Upper lobe of left lung (tissue), 6 donors: ENCODE measurements around the gene TUBG2. TPM values are rescaled to one million over a fixed set of nuclear protein-coding genes. Genes with fewer than 3 reads are reported as not detected.

Source experiments
- ATAC-seq, 2 donors: fragments of 200-7000 bp; cut with Tn5 transposase; one replicate each; pipeline ENCODE4 v1.9.1; 2022; ENCODE audit warnings: mild to moderate bottlenecking in 2 of 2, moderate library complexity in 2 of 2; ENCODE audit not compliant: low FRiP score in 2 of 2
- DNase-seq, 2 donors: peaks; one replicate each; pipeline ENCODE4 v3.0.0-alpha.2; 2019 to 2020
- H3K27ac ChIP-seq, 4 donors: fragments of 200-600 bp; sonication (generic); one replicate each; pipeline ENCODE4 v1.5.1; 2016 to 2019
- H3K27me3 ChIP-seq, 4 donors: fragments of 200-600 bp; sonication (generic); one replicate each; pipeline ENCODE4 v1.5.1; 2017 to 2019
- H3K36me3 ChIP-seq, 4 donors: fragments of 200-600 bp; sonication (generic); one replicate each; pipeline ENCODE4 v1.5.1; 2016 to 2019
- H3K4me1 ChIP-seq, 4 donors: fragments of 200-600 bp; sonication (generic); one replicate each; pipeline ENCODE4 v1.5.1; 2018 to 2019
- H3K4me3 ChIP-seq, 4 donors: fragments of 200-600 bp; sonication (generic); one replicate each; pipeline ENCODE4 v1.5.1; 2017 to 2019; ENCODE audit warnings: mild to moderate bottlenecking in 2 of 4, moderate library complexity in 1 of 4
- H3K9me3 ChIP-seq, 4 donors: fragments of 200-600 bp; sonication (generic); one replicate each; pipeline ENCODE4 v1.5.1; 2018 to 2019
- CTCF ChIP-seq, 6 experiments: fragments of 450-650 bp in 4 of 6; fragments of 200-600 bp in 2 of 6; sonication (generic) in 2 of 6; IDR thresholded peaks; one replicate each; pipeline ENCODE4 v1.5.1; 2016 to 2019; ENCODE audit warnings: antibody characterized with exemption in 6 of 6
- EP300 ChIP-seq, 4 donors: sonication (generic); formaldehyde crosslinking; IDR thresholded peaks; one replicate each; pipeline ENCODE4 v1.5.1; 2017; ENCODE audit warnings: antibody characterized with exemption in 4 of 4, control low read depth in 2 of 4
- POLR2A ChIP-seq, 4 donors: fragments of 450-650 bp; IDR thresholded peaks; one replicate each; pipeline ENCODE4 v1.5.1; 2016 to 2017; ENCODE audit warnings: antibody characterized with exemption in 4 of 4, mild to moderate bottlenecking in 2 of 4
- POLR2AphosphoS5 ChIP-seq, 2 donors: sonication (generic); formaldehyde crosslinking; IDR thresholded peaks; one replicate each; pipeline ENCODE4 v1.5.1; 2017; ENCODE audit warnings: antibody characterized with exemption in 2 of 2
- WGBS, 2 donors: methylation state at CpG; one replicate each; pipeline ENCODE4 v1.1.5; 2017 to 2018; 5-methylcytosine and 5-hydroxymethylcytosine counted together
- total RNA-seq, 6 donors: library from RNA; depleted of rRNA in 4 of 6; stranded (reverse); fragments of >200 nt in 4 of 6; gene quantifications; one replicate each; pipeline versions ENCODE4 v1.1.0 to v1.2.1, GENCODE V29; 2016 to 2021
- donor health status: DM: no; HTN: no; CAD: no; lungs with moderate emphysema.
- donor health status: DM: no; HTN: yes; CAD: no; lungs with severe emphysema.

Gene TUBG2
- total RNA-seq, 6 donors from 2014 or later = 12.4 to 104 (median 15.2) TPM

GRCh38 chr17:42683407-42684034 is 24.4 kb downstream of the TUBG2 start:
- H3K4me1 ChIP-seq = peaks cover 49 to 58% (median 51%) of the 10 kb centered on the region in 4 donors
- H3K4me3 ChIP-seq = peak overlapping the region in 3 of 4 donors; percentile 27 to 51 (median 37)
- TF ChIP-seq POLR2AphosphoS5 (IDR thresholded peaks at IDR 0.05) (no peak), POLR2A (IDR thresholded peaks at IDR 0.05) (no peak), CTCF (IDR thresholded peaks at IDR 0.05) (no peak)
- peaks cover 0 to 6% (median 0%) of the 10 kb centered on the region in 4 donors for H3K27me3 ChIP-seq
- H3K27ac ChIP-seq = peak overlapping the region in 3 of 4 donors; percentile 40 to 61 (median 44)
- H3K36me3 ChIP-seq = peaks cover 0 to 21% (median 0%) of the 10 kb centered on the region in 4 donors
- ATAC-seq (peak; percentile 2 to 38), DNase-seq (peak in 1 of 2 donors; percentile 85)
- 15 to 17% methylated on average over 19 to 24 of the region's 25 CpGs for WGBS, 2 donors
- no peaks in the 10 kb centered on the region for H3K9me3 ChIP-seq

- DNase-seq (peak in 1 of 2 donors; percentile 82), ATAC-seq (no peak)
- H3K27me3 ChIP-seq = peaks cover 0 to 6% (median 0%) of the 10 kb centered on the region in 4 donors
- WGBS, 2 donors = 82 to 90% methylated on average over 47 to 50 of the region's 50 CpGs
- H3K4me3 ChIP-seq = peak overlapping the region in 1 of 4 donors; percentile 37
- peaks cover 0 to 30% (median 1%) of the 10 kb centered on the region in 4 donors for H3K36me3 ChIP-seq
- H3K4me1 ChIP-seq = peaks cover 34 to 43% (median 36%) of the 10 kb centered on the region in 4 donors
- TF ChIP-seq POLR2A (IDR thresholded peaks at IDR 0.05) = no peak
- no peak for TF ChIP-seq POLR2AphosphoS5 (IDR thresholded peaks at IDR 0.05)
- TF ChIP-seq CTCF (IDR thresholded peaks at IDR 0.05) = no peak
- TF ChIP-seq EP300 (IDR thresholded peaks at IDR 0.05) = no peak
- no peaks in the 10 kb centered on the region for H3K9me3 ChIP-seq
- H3K27ac ChIP-seq = no peak overlapping the region
These were observed 26.0 kb downstream of the TUBG2 start for GRCh38 chr17:42684929-42685556.

- 81 to 88% methylated on average over 9 to 10 of the region's 14 CpGs for WGBS, 2 donors
- TF ChIP-seq POLR2A (IDR thresholded peaks at IDR 0.05) = no peak
- TF ChIP-seq POLR2AphosphoS5 (IDR thresholded peaks at IDR 0.05) = no peak
- TF ChIP-seq CTCF (IDR thresholded peaks at IDR 0.05) = no peak
- TF ChIP-seq EP300 (IDR thresholded peaks at IDR 0.05) = no peak
- Histone ChIP-seq H3K4me3 (no peak overlapping the region), H3K27ac (no peak overlapping the region), H3K27me3 (peaks cover 0 to 6% (median 0%) of the 10 kb centered on the region in 4 donors), H3K9me3 (no peaks in the 10 kb centered on the region), H3K4me1 (peaks cover 27 to 35% (median 30%) of the 10 kb centered on the region in 4 donors), H3K36me3 (peaks cover 0 to 37% (median 2%) of the 10 kb centered on the region in 4 donors)
- no peak for DNase-seq
- no peak for ATAC-seq
These were observed 26.7 kb downstream of the TUBG2 start for GRCh38 chr17:42685831-42686230.

GRCh38 chr17:42686520-42687128 is 27.5 kb downstream of the TUBG2 start:
- Histone ChIP-seq H3K9me3 (no peaks in the 10 kb centered on the region), H3K27ac (no peak overlapping the region), H3K4me3 (no peak overlapping the region), H3K36me3 (peaks cover 0 to 43% (median 2%) of the 10 kb centered on the region in 4 donors), H3K4me1 (peaks cover 24 to 27% (median 26%) of the 10 kb centered on the region in 4 donors), H3K27me3 (peaks cover 0 to 6% (median 0%) of the 10 kb centered on the region in 4 donors)
- peak in 1 of 2 donors; percentile 75 for DNase-seq
- WGBS, 2 donors = 82 to 86% methylated on average over 31 to 32 of the region's 32 CpGs
- ATAC-seq = no peak
- TF ChIP-seq CTCF (IDR thresholded peaks at IDR 0.05) (no peak), EP300 (IDR thresholded peaks at IDR 0.05) (no peak)
